SK-N-SH (cell line): Measurements from ENCODE around the gene GUCY1A2. TPM values are rescaled to one million over a fixed set of nuclear protein-coding genes. Genes with fewer than 3 reads are reported as not detected.

ENCODE experiments used
- CTCF ChIA-PET: fragments of 300-600, 350-600 bp; formaldehyde crosslinking; extraction: SDS; loops from one replicate; lab custom pipeline; 2021; lab: Yijun Ruan, JAX
- POLR2A ChIA-PET: fragments of 350-600 bp; sonication (Branson Sonifier 250); formaldehyde crosslinking; extraction: SDS; loops from one replicate; lab custom pipeline; 2020; ENCODE audit warnings: antibody characterized with exemption, inconsistent platforms; lab: Yijun Ruan, JAX
- DNase-seq: peaks from one replicate; pipeline ENCODE4 v3.0.0; 2012
- H2AFZ ChIP-seq: fragments of 200-600 bp; sonication (generic); 2 replicates; pipeline ENCODE4 v1.8.1; 2016; ENCODE audit warnings: antibody characterized with exemption, mild to moderate bottlenecking, low read depth
- H3F3A ChIP-seq: fragments of 200-600 bp; sonication (generic); replicated peaks from 2 replicates; pipeline ENCODE3; 2016; ENCODE audit warnings: antibody characterized with exemption, mild to moderate bottlenecking; ENCODE audit not compliant: insufficient read depth
- H3K27ac ChIP-seq, 2 experiments: fragments of 200-500 bp in 1 of 2; fragments of 200-600 bp in 1 of 2; sonication (Bioruptor generic) in 1 of 2; sonication (generic), shearing (Covaris generic) in 1 of 2; 2 replicates each; pipeline versions ENCODE4 v1.5.1 to v1.6.1; 2014 to 2016; ENCODE audit warnings: low read depth in 2 of 2, inconsistent platforms in 1 of 2, low read length in 1 of 2, mild to moderate bottlenecking in 1 of 2, mixed read lengths in 1 of 2
- H3K27me3 ChIP-seq: fragments of 200-600 bp; sonication (generic), shearing (Covaris generic); 2 replicates; pipeline ENCODE4 v1.6.1; 2016; ENCODE audit warnings: mixed run types; ENCODE audit not compliant: insufficient read depth
- H3K36me3 ChIP-seq, 2 experiments: fragments of 200-500 bp in 1 of 2; fragments of 200-600 bp in 1 of 2; sonication (Bioruptor generic) in 1 of 2; sonication (generic) in 1 of 2; replicated peaks in 1 of 2; 2 replicates each; pipeline versions ENCODE3 to v1.5.1; 2014 to 2016; ENCODE audit warnings: low read length in 1 of 2, mild to moderate bottlenecking in 1 of 2; ENCODE audit not compliant: insufficient read depth in 2 of 2, control insufficient read depth in 1 of 2
- H3K4me1 ChIP-seq, 2 experiments: fragments of 200-500 bp in 1 of 2; fragments of 200-600 bp in 1 of 2; sonication (Bioruptor generic) in 1 of 2; sonication (generic), shearing (Covaris generic) in 1 of 2; 2 replicates each; pipeline versions ENCODE4 v1.5.1 to v1.6.1; 2014 to 2016; ENCODE audit warnings: low read depth in 1 of 2, low read length in 1 of 2, mixed run types in 1 of 2; ENCODE audit not compliant: insufficient read depth in 2 of 2, control insufficient read depth in 1 of 2
- H3K4me2 ChIP-seq: fragments of 200-600 bp; sonication (generic), shearing (Covaris generic); 2 replicates; pipeline ENCODE4 v1.6.1; 2017; ENCODE audit warnings: mixed run types
- H3K4me3 ChIP-seq, 2 experiments: fragments of 200-500 bp in 1 of 2; fragments of 200-600 bp in 1 of 2; sonication (Bioruptor generic) in 1 of 2; sonication (generic), shearing (Covaris generic) in 1 of 2; 2 replicates each; pipeline versions ENCODE4 v1.5.1 to v1.8.1; 2014 to 2016; ENCODE audit warnings: low read depth in 2 of 2, inconsistent platforms in 1 of 2, low read length in 1 of 2, mild to moderate bottlenecking in 1 of 2, mixed read lengths in 1 of 2, moderate library complexity in 1 of 2
- H3K79me2 ChIP-seq: fragments of 200-600 bp; sonication (generic); 2 replicates; pipeline ENCODE4 v1.8.1; 2017; ENCODE audit warnings: mild to moderate bottlenecking; ENCODE audit not compliant: insufficient read depth
- H3K9ac ChIP-seq: fragments of 200-600 bp; sonication (generic); 2 replicates; pipeline ENCODE4 v1.6.1; 2017; ENCODE audit warnings: mixed run types
- H3K9me2 ChIP-seq: fragments of 200-600 bp; sonication (generic); 2 replicates; pipeline ENCODE4 v1.6.1; 2017; ENCODE audit warnings: mixed run types
- H3K9me3 ChIP-seq: fragments of 200-600 bp; sonication (generic); 2 replicates; pipeline ENCODE4 v1.6.1; 2017; ENCODE audit warnings: mixed run types, mild to moderate bottlenecking, moderate library complexity
- H4K20me1 ChIP-seq: fragments of 200-600 bp; sonication (generic); 2 replicates; pipeline ENCODE4 v1.6.1; 2017; ENCODE audit warnings: mild to moderate bottlenecking, mixed run types; ENCODE audit not compliant: insufficient read depth
- ELF1 ChIP-seq: IDR thresholded peaks from 2 replicates; pipeline ENCODE4 v1.4.0; 2012
- EP300 ChIP-seq, 2 experiments: IDR thresholded peaks; 2 replicates each; pipeline versions ENCODE4 v1.4.0 to v1.6.1; 2012; ENCODE audit warnings: borderline replicate concordance in 1 of 2, low read depth in 1 of 2, low read length in 1 of 2
- FOSL2 ChIP-seq: IDR thresholded peaks from 2 replicates; pipeline ENCODE4 v1.4.0; 2012; ENCODE audit warnings: low read depth, mild to moderate bottlenecking, moderate library complexity, borderline replicate concordance
- FOXJ3 ChIP-seq: sonication (generic); formaldehyde crosslinking; IDR thresholded peaks from 2 replicates; pipeline ENCODE4 v1.5.1; 2020; ENCODE audit warnings: mild to moderate bottlenecking, missing genetic modification reagents
- GABPA ChIP-seq: IDR thresholded peaks from 2 replicates; pipeline ENCODE4 v1.4.0; 2012; ENCODE audit warnings: low read depth, mild to moderate bottlenecking
- JUND ChIP-seq: IDR thresholded peaks from 2 replicates; pipeline ENCODE4 v1.4.0; 2012
- MXI1 ChIP-seq: IDR thresholded peaks from 2 replicates; pipeline ENCODE4 v1.6.1; 2012; ENCODE audit warnings: mild to moderate bottlenecking, low read depth, low read length, improper control_type of control experiment
- NFIC ChIP-seq: IDR thresholded peaks from 2 replicates; pipeline ENCODE4 v1.4.0; 2012; ENCODE audit warnings: borderline replicate concordance
- POLR2AphosphoS5 ChIP-seq: IDR thresholded peaks from 2 replicates; pipeline ENCODE4 v1.6.1; 2012; ENCODE audit warnings: low read depth, low read length
- RAD21 ChIP-seq: IDR thresholded peaks from 2 replicates; pipeline ENCODE4 v1.6.1; 2012; ENCODE audit warnings: mild to moderate bottlenecking, low read length
- RXRA ChIP-seq: IDR thresholded peaks from 2 replicates; pipeline ENCODE4 v1.4.0; 2012; ENCODE audit warnings: low read depth, mild to moderate bottlenecking, borderline replicate concordance
- SIN3A ChIP-seq: IDR thresholded peaks from 2 replicates; pipeline ENCODE4 v1.6.1; 2012; ENCODE audit warnings: low read depth, mild to moderate bottlenecking, low read length, moderate library complexity, borderline replicate concordance
- TCF12 ChIP-seq: IDR thresholded peaks from 2 replicates; pipeline ENCODE4 v1.4.0; 2012
- TEAD4 ChIP-seq: IDR thresholded peaks from 2 replicates; pipeline ENCODE4 v1.4.0; 2012; ENCODE audit warnings: mild to moderate bottlenecking, borderline replicate concordance; ENCODE audit not compliant: insufficient read depth
- YY1 ChIP-seq: IDR thresholded peaks from 2 replicates; pipeline ENCODE4 v1.4.0; 2012; ENCODE audit warnings: low read depth, mild to moderate bottlenecking
- WGBS: methylation state at CpG from one replicate; pipeline ENCODE4 v1.1.6; 2017; ENCODE audit warnings: low lambda C conversion rate; 5-methylcytosine and 5-hydroxymethylcytosine counted together
- polyA plus RNA-seq, 3 experiments: library from polyadenylated mRNA; depleted of rRNA; stranded (reverse); fragments of >200 nt; gene quantifications; 2 replicates each; pipeline ENCODE4 v1.2.3, GENCODE V29; 2012
- TF ChIP-seq, protein P1 (sequence below): IDR thresholded peaks from 2 replicates; pipeline ENCODE4 v1.4.0; 2012; ENCODE audit warnings: low read depth
- TF ChIP-seq, protein P2 (sequence below): fragments of 150-350 bp; IDR thresholded peaks from 2 replicates; pipeline ENCODE4 v1.6.1; 2016; ENCODE audit warnings: mild to moderate bottlenecking, low read depth, low read length
- TF ChIP-seq, protein P3 (sequence below): IDR thresholded peaks from 2 replicates; pipeline ENCODE4 v1.4.0; 2012; ENCODE audit warnings: low read depth, borderline replicate concordance
- TF ChIP-seq, protein P4 (sequence below): fragments of 150-350 bp; IDR thresholded peaks from 2 replicates; pipeline ENCODE4 v1.6.1; 2017; ENCODE audit warnings: antibody characterized with exemption, low read length, low read depth, borderline replicate concordance

The GUCY1A2 gene
- polyA plus RNA-seq, 1 of the 3 experiments (the other 2 are of a cell fraction), result 0.26 TPM

DNA sequence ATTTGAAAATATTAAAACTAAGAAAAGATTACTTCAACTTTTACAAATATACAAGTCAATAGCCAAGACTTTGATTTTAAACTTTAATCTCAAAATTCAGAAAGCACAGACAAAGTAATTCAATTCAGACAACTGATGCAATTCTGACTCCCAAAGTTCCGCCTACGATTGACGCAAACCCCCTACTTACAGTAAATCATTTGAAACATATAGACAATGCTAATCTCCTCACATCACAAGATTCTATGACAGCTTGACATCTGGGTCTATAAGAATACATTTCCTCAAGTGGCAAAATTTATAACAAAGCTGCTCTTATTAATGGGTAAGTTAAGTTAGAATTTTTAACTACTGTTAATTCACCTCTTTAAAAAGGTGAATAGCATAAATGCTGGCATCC, 75.2 kb downstream of the GUCY1A2 start:
- ChIA-PET CTCF (no interaction called here), POLR2A (no interaction called here)
- H3F3A ChIP-seq, result no peaks in the 10 kb centered on the region
- H3K79me2 ChIP-seq, result no peaks in the 10 kb centered on the region
- no peaks in the 10 kb centered on the region for H3K4me1 ChIP-seq
- H3K4me2 ChIP-seq, result no peak overlapping the region
- no peaks in the 10 kb centered on the region for H3K9me3 ChIP-seq
- H3K9me2 ChIP-seq, result no peaks in the 10 kb centered on the region
- no peaks in the 10 kb centered on the region for H3K36me3 ChIP-seq
- 94% methylated on average over 3 of the region's 3 CpGs for WGBS
- no peak for TF ChIP-seq GABPA
- TF ChIP-seq MXI1, result no peak
- TF ChIP-seq RXRA, result no peak
- TF ChIP-seq, protein P1, sequence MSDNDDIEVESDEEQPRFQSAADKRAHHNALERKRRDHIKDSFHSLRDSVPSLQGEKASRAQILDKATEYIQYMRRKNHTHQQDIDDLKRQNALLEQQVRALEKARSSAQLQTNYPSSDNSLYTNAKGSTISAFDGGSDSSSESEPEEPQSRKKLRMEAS, result no peak
- no peak for TF ChIP-seq FOSL2
- TF ChIP-seq, protein P2, sequence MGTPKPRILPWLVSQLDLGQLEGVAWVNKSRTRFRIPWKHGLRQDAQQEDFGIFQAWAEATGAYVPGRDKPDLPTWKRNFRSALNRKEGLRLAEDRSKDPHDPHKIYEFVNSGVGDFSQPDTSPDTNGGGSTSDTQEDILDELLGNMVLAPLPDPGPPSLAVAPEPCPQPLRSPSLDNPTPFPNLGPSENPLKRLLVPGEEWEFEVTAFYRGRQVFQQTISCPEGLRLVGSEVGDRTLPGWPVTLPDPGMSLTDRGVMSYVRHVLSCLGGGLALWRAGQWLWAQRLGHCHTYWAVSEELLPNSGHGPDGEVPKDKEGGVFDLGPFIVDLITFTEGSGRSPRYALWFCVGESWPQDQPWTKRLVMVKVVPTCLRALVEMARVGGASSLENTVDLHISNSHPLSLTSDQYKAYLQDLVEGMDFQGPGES, result no peak
- no peaks in the 10 kb centered on the region for H3K27me3 ChIP-seq
- no peak overlapping the region for H3K27ac ChIP-seq
- H2AFZ ChIP-seq, result no peak overlapping the region
- no peak overlapping the region for H3K9ac ChIP-seq
- H3K4me3 ChIP-seq, result no peak overlapping the region
- no peaks in the 10 kb centered on the region for H4K20me1 ChIP-seq
- DNase-seq, result no peak

DNA sequence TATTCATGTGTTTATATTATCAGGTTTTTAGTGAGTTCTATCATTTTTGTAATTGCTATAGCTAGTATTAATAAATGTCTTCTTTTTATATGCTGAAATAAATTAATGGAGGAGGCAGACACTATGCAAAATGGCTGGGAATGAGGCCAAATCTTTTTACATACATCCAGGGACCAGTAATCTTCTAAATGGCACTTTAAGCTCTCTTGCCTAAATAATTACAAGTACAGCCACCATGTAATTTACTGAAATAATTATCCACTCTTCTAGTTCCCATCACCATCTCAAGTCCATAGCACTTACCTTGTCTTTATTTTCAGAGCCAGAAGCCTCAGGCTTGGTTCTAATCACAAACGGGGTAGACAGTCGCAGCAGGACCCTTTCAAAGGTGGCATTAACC, 79.1 kb downstream of the GUCY1A2 start:
- Histone ChIP-seq H3K9ac (no peak overlapping the region), H2AFZ (no peak overlapping the region), H3K36me3 (no peaks in the 10 kb centered on the region), H3K4me1 (peaks cover 0 to 14% of the 10 kb centered on the region in 2 experiments; a peak in 1 of 4 replicates), H4K20me1 (no peaks in the 10 kb centered on the region), H3K27me3 (no peaks in the 10 kb centered on the region), H3K9me3 (no peaks in the 10 kb centered on the region), H3K79me2 (no peaks in the 10 kb centered on the region), H3K4me2 (no peak overlapping the region), H3K27ac (no peak overlapping the region), H3K9me2 (no peaks in the 10 kb centered on the region), H3K4me3 (no peak overlapping the region), H3F3A (no peaks in the 10 kb centered on the region)
- TF ChIP-seq MXI1 (no peak), POLR2AphosphoS5 (no peak), RAD21 (no peak), JUND (no peak), EP300 (IDR thresholded peaks at IDR 0.05; ENCODE audit: borderline replicate concordance in 1 of 2, low read depth in 1 of 2, low read length in 1 of 2) (no peak), SIN3A (no peak), RXRA (no peak), YY1 (no peak), ELF1 (no peak), NFIC (no peak), TEAD4 (no peak), TCF12 (no peak), FOXJ3 (no peak), GABPA (no peak)
- TF ChIP-seq, protein P3, sequence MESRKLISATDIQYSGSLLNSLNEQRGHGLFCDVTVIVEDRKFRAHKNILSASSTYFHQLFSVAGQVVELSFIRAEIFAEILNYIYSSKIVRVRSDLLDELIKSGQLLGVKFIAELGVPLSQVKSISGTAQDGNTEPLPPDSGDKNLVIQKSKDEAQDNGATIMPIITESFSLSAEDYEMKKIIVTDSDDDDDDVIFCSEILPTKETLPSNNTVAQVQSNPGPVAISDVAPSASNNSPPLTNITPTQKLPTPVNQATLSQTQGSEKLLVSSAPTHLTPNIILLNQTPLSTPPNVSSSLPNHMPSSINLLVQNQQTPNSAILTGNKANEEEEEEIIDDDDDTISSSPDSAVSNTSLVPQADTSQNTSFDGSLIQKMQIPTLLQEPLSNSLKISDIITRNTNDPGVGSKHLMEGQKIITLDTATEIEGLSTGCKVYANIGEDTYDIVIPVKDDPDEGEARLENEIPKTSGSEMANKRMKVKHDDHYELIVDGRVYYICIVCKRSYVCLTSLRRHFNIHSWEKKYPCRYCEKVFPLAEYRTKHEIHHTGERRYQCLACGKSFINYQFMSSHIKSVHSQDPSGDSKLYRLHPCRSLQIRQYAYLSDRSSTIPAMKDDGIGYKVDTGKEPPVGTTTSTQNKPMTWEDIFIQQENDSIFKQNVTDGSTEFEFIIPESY, result no peak
- TF ChIP-seq, protein P4, sequence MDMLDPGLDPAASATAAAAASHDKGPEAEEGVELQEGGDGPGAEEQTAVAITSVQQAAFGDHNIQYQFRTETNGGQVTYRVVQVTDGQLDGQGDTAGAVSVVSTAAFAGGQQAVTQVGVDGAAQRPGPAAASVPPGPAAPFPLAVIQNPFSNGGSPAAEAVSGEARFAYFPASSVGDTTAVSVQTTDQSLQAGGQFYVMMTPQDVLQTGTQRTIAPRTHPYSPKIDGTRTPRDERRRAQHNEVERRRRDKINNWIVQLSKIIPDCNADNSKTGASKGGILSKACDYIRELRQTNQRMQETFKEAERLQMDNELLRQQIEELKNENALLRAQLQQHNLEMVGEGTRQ, result no peak
- TF ChIP-seq, protein P2, result no peak
- DNase-seq, result no peak
- ChIA-PET POLR2A (no interaction called here), CTCF (no interaction called here)
- WGBS, result 72% methylated on average over 2 of the region's 2 CpGs
